Skin of body (tissue), 2 donors: ENCODE results near the gene TNRC18. TPM values are rescaled to one million over a fixed set of nuclear protein-coding genes. Genes with fewer than 3 reads are reported as not detected.
"Not testable (repeated sequence)": the region's sequence is repeated elsewhere in the genome, so short reads cannot be mapped to it uniquely, and the experiment has no call there.

Experiments
- DNase-seq: peaks from one replicate; lab custom pipeline; 2025; lab: John Stamatoyannopoulos, UW
- total RNA-seq: library from RNA; depleted of rRNA; stranded (reverse); fragments of >200 nt; gene quantifications from one replicate; pipeline ENCODE4 v1.2.3, GENCODE V29; 2014

The TNRC18 gene, protein sequence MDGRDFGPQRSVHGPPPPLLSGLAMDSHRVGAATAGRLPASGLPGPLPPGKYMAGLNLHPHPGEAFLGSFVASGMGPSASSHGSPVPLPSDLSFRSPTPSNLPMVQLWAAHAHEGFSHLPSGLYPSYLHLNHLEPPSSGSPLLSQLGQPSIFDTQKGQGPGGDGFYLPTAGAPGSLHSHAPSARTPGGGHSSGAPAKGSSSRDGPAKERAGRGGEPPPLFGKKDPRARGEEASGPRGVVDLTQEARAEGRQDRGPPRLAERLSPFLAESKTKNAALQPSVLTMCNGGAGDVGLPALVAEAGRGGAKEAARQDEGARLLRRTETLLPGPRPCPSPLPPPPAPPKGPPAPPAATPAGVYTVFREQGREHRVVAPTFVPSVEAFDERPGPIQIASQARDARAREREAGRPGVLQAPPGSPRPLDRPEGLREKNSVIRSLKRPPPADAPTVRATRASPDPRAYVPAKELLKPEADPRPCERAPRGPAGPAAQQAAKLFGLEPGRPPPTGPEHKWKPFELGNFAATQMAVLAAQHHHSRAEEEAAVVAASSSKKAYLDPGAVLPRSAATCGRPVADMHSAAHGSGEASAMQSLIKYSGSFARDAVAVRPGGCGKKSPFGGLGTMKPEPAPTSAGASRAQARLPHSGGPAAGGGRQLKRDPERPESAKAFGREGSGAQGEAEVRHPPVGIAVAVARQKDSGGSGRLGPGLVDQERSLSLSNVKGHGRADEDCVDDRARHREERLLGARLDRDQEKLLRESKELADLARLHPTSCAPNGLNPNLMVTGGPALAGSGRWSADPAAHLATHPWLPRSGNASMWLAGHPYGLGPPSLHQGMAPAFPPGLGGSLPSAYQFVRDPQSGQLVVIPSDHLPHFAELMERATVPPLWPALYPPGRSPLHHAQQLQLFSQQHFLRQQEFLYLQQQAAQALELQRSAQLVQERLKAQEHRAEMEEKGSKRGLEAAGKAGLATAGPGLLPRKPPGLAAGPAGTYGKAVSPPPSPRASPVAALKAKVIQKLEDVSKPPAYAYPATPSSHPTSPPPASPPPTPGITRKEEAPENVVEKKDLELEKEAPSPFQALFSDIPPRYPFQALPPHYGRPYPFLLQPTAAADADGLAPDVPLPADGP (N-terminal part only)
- 63.4 TPM for total RNA-seq

DNA sequence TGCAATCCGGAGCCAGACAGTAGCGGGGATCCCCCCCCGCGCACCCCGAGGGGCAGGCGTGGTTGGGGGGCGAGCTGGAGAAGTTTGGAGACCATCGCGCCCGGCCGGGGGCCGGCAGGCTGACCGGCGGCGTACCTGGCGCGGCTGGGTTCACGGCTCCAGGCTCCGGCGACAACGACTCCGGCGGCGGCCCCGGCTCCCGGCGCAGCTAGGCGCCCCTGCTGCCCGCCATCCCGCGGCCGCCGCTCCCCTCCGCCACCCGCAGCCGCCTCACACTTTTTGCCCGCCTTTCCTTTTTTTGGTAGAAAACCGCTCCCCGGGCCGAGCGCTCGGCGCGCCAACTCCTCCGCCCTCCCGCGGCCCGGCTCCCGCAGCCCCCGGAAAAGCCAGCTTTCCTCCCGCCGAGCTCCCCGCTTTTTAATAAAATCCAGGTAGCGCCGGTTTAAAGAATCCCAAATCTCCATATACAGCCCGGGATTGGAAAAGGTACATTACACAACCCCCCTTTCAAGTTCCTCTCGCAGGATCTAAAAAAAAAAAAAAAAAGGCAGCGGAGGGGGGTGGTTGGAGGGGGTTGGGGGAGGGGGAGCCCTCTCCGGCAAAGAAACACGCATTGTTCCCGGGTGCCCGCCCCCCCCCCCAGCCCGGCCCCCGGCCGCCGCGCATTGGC lies at the start of gene TNRC18:
TNRC18 (minus strand) TSS at position 529 of the 670 bp plus-strand sequence. CDS start 2,588 bp downstream, outside the sequence.
- no peak for DNase-seq

DNA sequence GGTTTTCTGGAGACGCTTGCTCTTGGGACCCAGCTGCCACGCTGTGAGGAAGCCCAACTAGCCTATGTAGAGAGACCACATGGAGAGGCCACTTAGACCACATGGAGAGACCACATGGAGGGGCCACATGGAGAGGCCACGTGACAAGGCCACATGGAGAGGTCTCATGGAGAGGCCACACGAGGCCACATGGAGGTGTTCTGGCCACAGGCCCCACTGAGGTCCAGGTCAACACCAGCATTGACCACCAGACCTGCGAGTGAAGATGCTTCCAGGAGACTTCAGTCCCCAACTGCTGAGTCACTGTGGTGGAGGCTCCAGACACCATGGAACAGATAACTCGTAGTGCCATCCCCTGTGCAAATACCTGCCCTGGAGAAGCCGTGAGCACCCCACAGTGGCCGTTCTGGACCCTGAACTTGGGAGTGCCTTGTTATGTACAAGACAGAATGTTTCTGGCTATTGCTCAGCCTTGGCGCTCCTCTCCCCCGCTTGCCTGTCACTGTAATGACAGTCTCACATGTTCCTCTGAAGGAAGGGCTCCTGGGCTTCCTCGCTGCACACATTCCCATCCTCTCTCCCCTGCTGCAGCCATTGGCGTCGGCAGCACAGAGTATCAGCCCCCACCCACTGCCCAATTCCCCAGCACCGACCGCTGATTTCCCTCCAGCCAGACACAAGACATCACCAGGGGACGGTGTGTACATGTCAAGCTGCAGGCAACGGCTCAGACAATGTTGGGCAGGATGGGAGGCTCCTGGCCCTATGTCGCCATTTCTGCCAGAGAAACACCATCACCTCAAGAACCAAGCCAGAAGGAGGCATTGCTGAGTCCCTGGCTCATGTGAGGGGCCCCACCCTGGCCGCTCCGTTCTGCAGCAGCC lies 49.0 kb upstream of the TNRC18 start:
- DNase-seq, result no peak

DNA sequence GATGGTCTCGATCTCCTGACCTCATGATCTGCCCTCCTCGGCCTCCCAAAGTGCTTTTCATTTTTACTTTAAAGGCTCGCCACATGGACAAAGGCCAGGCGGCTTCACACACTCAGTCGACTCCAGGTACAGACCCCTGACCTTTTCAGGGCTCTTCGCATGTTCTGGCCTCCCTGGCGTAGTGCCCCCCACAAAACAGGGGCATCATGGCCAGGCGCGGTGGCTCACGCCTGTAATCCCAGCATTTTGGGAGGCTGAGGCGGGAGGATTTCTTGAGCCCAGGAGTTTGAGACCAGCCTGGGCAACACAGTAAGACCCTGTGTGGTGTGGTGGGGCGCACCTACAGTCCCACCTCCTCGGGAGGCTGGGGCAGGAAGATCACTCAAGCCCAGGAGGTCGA lies 48.0 kb upstream of the TNRC18 start:
- not testable (repeated sequence) for DNase-seq

DNA sequence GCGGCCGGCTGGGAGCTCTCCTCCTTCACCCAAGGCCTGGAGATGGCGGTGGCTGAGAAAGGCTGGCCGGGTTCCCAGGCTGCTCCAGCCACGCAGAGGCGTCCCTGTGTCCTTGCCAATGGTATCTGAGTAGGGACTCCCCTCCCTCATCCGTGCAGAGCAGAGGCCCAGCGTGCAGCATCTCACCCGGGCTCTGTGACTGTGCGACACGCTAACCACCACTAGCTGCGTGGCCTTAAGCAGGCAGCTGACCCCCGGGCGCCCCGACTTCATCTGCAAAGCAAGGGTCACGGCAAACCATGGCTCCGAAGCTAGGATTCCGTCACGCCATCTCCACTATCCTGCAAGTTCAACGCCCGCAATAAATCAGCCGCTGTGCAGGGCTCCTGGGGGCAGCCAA lies 47.2 kb upstream of the TNRC18 start:
- no peak for DNase-seq

DNA sequence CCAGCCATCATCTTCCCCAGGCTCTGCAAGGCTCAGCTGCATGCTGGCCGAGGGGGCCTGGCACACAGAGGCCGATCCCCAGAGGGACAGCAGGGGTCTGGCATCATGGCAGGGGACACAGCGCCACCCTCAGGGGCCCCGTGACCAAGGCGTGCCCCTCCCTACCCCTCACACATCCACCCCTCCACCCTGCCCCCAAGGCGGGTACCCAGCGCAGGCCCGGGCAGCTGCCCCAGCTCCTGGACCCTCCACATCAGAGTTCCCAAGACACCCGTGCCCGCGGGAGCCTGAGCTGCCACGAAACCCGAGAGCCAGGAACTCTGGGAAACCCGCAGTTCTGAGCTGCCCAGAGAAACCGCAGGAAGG lies 46.5 kb upstream of the TNRC18 start:
- DNase-seq, result no peak

DNA sequence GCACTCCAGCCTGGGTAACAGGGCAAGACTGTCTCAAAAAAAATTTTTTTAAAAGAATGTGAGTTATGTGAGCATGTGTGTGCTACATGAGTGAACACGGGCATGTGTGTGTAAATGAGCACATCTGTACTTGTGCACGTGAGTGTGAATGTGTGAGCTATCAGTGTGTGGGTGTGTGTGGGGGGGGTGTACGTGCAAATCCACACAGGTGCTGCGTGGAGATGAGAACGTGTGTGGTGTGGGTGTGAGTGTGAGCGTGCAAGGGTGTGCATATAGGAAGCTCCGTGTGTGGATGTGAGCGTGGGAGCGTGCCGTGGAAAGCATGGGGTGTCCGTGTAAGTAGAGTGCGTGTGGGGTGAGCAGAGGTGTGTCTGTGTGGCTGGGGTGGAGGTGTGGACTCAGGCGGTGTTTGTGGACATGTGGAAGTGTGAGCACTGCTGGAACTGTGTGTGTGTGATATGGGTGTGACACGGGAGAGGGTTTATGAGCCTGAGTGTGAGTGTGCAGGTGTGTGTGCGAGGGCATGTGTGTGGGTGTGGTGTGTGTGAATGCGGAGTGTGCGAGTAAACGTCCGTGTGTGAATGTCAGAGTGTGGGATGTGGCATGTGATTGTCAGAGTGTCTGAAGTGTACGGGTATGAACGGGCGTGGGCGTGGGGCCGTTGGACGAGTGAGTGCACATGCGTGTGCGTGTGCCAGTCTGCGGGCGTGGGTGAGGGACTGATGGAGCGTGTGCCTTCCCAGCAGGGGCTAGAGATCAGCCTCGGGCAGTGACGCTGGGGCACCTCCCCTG lies 45.9 kb upstream of the TNRC18 start:
- DNase-seq, result no peak

DNA sequence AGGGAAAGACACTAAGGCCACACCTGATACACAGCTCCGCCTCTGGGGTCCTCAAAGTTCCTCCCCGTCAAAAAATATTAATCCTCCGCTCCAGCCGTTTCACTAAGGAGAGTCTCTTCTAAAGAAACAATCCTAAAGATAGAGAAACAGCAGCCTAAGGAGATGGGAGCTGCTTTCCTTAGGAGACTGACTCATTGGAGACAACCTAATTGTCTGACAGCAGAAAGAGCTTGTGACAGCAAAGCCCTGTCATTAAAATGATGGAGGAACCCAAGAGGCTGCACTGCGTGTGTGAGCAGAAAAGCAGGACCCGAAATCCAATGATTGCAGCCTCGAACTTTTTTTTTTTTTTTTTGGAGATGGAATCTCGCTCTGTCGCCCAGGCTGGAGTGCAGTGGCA lies 44.0 kb upstream of the TNRC18 start:
- no peak for DNase-seq

DNA sequence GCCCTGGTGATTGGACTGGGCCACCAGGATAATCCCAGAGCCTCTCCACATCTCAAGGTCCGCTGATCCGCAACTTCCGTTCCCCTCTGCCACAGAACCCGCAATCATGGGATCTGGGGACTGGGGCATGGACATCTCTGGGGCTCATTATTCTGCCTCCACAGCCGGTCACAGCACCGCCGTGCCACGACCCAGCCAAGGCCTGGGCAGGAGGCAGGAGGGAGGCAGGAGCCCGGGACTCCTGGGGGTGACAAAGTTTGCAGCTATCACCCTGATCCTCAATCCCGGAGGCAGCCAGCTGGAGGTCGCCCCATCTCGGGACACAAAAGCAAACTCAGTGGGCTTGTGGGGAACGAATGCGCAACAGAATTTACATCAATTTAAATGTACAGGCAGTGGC lies 42.9 kb upstream of the TNRC18 start:
- DNase-seq, result no peak

DNA sequence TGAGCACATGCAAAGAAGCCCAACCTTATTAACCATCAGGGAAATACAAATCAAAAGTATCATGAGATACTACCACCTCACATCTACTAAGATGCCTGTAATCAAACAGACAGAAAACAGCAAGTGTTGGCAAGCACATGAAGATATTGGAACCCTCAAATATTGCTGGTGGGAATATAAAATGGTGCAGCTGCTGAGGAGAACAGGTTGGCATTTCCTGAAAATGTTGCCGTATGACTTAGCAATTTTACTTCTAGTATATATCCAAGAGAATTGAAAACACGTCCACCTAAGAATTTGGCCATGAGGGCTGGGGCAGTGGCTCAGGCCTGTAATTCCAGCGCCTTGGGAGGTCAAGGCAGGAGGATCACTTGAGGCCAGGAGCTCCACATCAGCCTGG lies 39.4 kb upstream of the TNRC18 start:
- no peak for DNase-seq

DNA sequence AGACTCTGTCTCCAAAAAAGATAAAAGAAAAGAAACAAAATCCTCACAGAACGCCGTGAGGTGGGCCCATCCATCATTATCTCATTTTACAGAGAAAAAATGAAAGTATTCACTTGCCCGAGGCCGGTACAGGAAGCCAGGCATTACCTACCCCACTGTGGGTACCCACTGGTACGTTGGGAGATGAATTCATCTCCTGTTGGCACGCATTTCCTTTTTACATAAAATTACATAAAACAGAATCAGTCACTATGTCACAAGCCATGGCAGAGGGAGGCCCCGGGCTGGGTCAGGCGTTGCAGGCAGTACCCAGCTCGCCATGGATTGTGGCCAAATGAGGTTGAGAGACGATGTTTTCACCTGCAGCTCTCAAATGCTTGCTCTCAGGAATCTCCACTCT lies 38.6 kb upstream of the TNRC18 start:
- DNase-seq, result no peak

DNA sequence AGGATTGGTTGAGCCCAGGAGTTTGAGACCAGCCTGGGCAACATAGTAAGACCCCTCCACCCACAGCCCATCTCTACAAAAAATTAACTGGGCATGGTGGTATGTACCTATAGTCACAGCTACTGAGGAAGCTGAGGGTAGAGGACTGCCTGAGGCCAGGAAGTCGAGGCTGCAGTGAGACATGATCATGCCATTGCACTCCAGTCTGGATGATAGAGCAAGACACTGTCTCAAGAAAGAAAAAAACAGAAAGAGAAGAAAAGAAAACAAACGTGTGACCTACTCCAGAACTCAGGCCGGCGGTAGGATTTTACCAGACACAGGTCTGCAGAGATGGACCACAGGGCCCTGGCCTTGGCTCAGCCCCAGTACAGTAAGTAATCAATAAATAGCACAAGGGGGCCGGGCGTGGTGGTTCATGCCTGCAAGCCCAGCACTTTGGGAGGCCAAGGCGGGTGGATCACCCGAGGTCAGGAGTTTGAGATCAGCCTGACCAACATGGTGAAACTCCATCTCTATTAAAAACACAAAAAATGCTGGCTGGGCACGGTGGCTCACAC lies 35.4 kb upstream of the TNRC18 start:
- DNase-seq, result no peak

DNA sequence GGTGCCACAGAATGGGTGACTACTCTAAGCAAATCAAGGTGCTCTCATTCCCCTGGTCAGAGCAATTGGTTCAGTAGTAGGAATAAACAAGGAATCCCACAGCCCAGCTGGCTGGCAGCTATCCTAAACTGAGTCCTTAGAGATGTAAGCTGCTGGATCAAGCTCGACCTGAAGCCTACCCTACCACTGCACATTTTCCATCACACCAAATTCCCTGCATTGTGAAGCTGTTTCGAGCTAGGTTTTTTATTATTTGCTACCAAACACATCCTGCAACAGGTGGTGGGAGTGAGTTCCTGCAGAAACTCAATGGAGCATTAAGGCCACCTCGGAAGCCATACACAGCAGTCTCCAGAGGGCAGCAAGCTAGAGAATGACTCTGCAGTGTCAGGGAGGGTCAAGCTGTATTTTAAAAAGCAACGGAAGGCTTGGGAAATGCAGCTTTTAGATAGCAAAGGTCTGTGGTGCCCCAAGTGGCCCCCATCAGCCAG lies 33.7 kb upstream of the TNRC18 start:
- no peak for DNase-seq

DNA sequence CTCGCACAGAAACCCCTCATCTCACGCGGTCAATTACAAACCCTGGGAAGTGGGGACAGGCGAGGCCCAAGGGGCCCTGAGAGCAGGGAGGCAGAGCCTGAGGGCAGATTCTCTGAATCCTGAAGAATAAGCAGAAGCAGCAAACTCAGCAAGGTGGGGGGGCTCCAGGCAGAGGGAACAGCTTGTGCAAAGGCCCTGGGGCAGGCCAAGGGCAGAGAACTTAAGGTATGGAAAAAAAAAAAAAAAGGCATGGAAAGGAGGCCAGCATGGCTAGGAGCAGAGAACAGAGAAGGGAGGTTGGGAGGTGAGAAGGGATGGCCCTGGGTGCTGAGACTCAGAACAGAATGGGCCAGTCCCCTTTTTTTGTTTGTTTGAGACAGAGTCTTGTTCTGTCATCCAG lies 32.8 kb upstream of the TNRC18 start:
- DNase-seq, result no peak

DNA sequence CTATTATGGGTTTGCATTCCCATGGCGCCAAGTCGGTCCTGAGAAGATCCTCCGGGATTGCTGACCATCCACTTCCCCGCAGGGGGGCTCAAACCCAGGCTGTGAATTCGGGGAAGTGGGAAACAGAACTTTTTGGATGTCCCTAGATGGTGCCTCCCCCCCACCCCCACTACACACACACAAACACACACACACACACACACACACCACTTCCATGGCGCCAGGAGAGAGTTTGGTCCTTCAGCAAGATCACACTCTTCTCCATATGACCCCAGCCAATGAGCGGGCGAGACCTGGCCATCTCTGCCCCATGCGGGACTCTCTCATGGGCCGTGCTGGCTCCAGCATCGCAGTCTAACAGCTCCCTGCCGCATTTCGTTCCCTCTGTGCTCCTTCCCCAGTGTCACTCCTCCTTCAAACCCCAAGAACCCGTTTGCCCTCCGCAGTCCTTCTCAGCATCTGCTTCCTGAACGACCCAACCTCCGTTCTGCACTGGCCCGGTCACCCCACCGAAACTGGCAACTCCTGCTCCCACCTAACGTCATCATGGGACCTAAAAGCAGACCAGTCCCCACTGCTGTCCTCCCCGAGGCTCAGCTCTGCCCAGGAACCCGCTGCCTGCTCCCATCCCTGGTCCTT lies 32.1 kb upstream of the TNRC18 start:
- no peak for DNase-seq

DNA sequence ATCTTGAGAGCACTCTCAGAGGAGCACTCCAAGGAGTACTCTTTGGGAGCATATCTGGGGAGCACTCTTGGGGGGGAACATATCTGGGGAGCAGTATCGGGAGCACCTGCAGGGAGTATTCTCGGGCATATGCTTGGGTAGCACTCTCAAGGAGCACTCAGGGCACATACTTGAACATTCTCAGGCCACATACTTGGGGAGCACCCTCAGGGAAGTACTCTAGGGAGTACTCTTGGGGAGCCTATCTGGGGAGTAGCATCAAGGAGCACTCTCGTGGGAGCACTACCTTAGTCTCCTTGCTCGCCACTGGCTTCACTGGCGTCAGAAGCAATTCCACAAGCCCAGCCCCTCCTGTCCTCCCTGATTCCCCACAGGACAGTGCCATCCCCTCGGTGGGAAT lies 31.5 kb upstream of the TNRC18 start:
- DNase-seq, result no peak

DNA sequence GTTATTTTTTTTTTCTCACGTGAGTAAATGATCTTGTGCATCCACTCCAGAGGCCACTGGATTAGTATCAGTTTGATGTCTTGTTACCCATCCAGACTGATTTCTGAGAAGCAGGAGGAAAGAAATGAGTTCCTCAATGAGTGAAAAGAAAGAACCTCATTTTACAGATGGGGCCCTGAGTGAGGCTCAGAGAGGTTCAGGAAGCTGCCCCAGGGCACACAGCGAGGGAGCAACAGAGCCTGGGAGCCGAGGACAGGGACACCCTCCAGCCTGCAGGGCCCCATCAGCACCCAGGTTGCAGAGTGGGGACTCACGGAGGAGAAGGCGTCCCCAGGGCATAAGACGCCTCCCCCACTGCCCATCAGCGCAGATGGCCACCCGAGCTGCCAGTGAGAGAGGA lies 30.9 kb upstream of the TNRC18 start:
- no peak for DNase-seq

DNA sequence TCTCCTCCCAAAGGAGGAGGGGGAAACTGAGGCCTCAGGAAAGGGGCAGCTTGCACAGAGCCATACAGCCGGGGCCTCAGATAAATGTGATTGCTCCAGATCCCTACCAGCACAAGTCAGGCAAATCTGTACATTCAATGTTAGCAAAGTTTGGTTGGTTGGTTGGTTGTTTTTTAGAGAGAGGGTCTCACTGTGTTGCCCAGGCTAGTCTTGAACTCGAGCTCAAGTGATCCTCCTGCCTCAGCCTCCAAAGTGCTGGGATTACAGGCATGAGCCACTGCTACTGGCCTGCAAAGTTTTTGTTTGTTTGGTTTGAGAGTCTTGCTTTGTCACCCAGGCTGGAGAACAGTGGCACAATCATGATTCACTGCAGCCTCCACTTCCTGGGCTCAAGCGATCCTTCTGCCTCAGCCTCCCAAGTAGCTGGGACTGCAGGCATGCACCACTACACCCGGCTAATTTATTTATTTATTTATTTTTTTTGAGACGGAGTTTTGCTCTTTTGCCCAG lies 30.0 kb upstream of the TNRC18 start:
- DNase-seq, result no peak

DNA sequence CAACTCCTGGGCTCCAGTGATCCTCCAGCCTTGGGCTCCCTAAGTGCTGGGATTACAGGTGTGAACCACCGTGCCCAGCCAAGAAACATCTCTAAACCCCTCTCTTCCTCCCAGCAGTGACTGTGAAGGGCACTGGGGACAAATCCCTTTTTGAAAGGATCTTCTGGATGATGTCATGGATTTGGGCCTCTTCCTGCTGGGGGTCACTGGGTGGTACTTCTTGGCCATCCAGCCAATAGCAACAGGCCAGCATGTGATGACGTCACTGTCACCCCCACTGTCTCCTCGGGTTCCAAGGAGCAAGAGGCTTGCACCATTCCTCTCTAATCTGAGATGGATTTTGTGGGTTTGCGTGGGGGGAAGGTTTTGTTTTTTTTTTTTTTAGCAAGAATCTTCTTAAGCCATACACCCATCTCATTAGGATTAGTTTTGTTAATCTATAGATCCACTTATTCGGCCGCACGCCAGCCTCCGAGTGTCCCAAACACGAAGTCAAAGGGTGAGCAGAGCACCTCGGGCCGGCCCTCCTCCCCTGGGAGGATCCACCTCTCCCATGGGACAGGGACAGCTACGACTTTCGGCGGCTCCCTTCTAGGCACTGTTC lies 29.4 kb upstream of the TNRC18 start:
- no peak for DNase-seq
